ENCODE results near the gene EPS8L1.
"Not testable (repeated sequence)": the region's sequence is repeated elsewhere in the genome, so short reads cannot be mapped to it uniquely, and the experiment has no call there.

EPS8L1 gene

GRCh38 chr19:55050749-55051532 is 24.7 kb upstream of the EPS8L1 start:
- no peak for DNase-seq (ENCODE audit: low read depth)

GRCh38 chr19:55053735-55054134 is 21.9 kb upstream of the EPS8L1 start:
- no peak for DNase-seq (ENCODE audit: low read depth)

GRCh38 chr19:55056827-55057226 is 18.8 kb upstream of the EPS8L1 start:
- no peak for DNase-seq (ENCODE audit: low read depth)

GRCh38 chr19:55058781-55059610 is 16.7 kb upstream of the EPS8L1 start:
- no peak for DNase-seq (ENCODE audit: low read depth)

- not testable (repeated sequence) for DNase-seq (ENCODE audit: low read depth)
Observed at GRCh38 chr19:55060287-55060686, 15.4 kb upstream of the EPS8L1 start.

GRCh38 chr19:55062735-55063491 is 12.8 kb upstream of the EPS8L1 start, which contains the start of gene RDH13:
RDH13 (minus strand) TSS chr19:55063148; CDS start chr19:55063032, 116 bp downstream.
- peak; percentile 99 for DNase-seq (ENCODE audit: low read depth)

- no peak for DNase-seq (ENCODE audit: low read depth)
Observed at GRCh38 chr19:55063492-55063843, 12.2 kb upstream of the EPS8L1 start.

- not testable (repeated sequence) for DNase-seq (ENCODE audit: low read depth)
Observed at GRCh38 chr19:55065516-55065915, 10.2 kb upstream of the EPS8L1 start.

- DNase-seq (ENCODE audit: low read depth): no peak
Observed at GRCh38 chr19:55066107-55066709, 9.5 kb upstream of the EPS8L1 start.

- DNase-seq (ENCODE audit: low read depth): no peak
Observed at GRCh38 chr19:55067869-55068268, 7.8 kb upstream of the EPS8L1 start.

GRCh38 chr19:55068950-55069864 is 6.5 kb upstream of the EPS8L1 start:
- DNase-seq (ENCODE audit: low read depth): no peak

GRCh38 chr19:55069865-55070197 is 5.8 kb upstream of the EPS8L1 start:
- DNase-seq (ENCODE audit: low read depth): no peak

- DNase-seq (ENCODE audit: low read depth): no peak
Observed at GRCh38 chr19:55070466-55071128, 5.1 kb upstream of the EPS8L1 start.

- no peak for DNase-seq (ENCODE audit: low read depth)
Observed at GRCh38 chr19:55071129-55071502, 4.6 kb upstream of the EPS8L1 start.

GRCh38 chr19:55071913-55072312 is 3.8 kb upstream of the EPS8L1 start:
- no peak for DNase-seq (ENCODE audit: low read depth)

- DNase-seq (ENCODE audit: low read depth): no peak
Observed at GRCh38 chr19:55076321-55076720, 652 bp downstream of the EPS8L1 start.

- DNase-seq (ENCODE audit: low read depth): no peak
Observed at GRCh38 chr19:55077106-55077505, 1.4 kb downstream of the EPS8L1 start.

- DNase-seq (ENCODE audit: low read depth): no peak
Observed at GRCh38 chr19:55078996-55079395, 3.3 kb downstream of the EPS8L1 start.

- no peak for DNase-seq (ENCODE audit: low read depth)
Observed at GRCh38 chr19:55079400-55080038, 3.9 kb downstream of the EPS8L1 start.

All from stimulated activated CD8-positive, alpha-beta memory T cell treated with anti-CD3 and anti-CD28 coated beads, Interleukin-15, amount 100 ng/mL, for 24 hours (primary cell).